Psoas muscle (tissue), 8 donors: ENCODE data around the gene HOXC10. TPM values are rescaled to one million over a fixed set of nuclear protein-coding genes. Genes with fewer than 3 reads are reported as not detected.

ENCODE experiments used
- ATAC-seq, 4 donors: fragments of 200-7000 bp; cut with Tn5 transposase; one replicate each; pipeline ENCODE4 v1.9.1; 2020; ENCODE audit warnings: moderate library complexity in 3 of 4, mild to moderate bottlenecking in 2 of 4
- DNase-seq, 2 donors: peaks; one replicate each; pipeline ENCODE4 v3.0.0-alpha.2; 2020
- H3K27ac ChIP-seq: fragments of 200-600 bp; one replicate; pipeline ENCODE4 v1.8.0; 2022
- H3K27me3 ChIP-seq, 3 donors: fragments of 200-600 bp in 1 of 3; one replicate each; pipeline versions ENCODE4 v1.6.1 to v1.8.0; 2013 to 2022; ENCODE audit warnings: low read length in 2 of 3, mild to moderate bottlenecking in 2 of 3, moderate library complexity in 1 of 3; ENCODE audit not compliant: insufficient read depth in 3 of 3
- H3K36me3 ChIP-seq, 2 donors: fragments of 200-600 bp in 1 of 2; one replicate each; pipeline versions ENCODE4 v1.6.1 to v1.8.0; 2013 to 2022; ENCODE audit warnings: low read depth in 1 of 2, mild to moderate bottlenecking in 1 of 2, moderate library complexity in 1 of 2; ENCODE audit not compliant: insufficient read depth in 1 of 2
- H3K4me1 ChIP-seq: fragments of 200-600 bp; one replicate; pipeline ENCODE4 v1.8.0; 2022
- H3K4me3 ChIP-seq: fragments of 200-600 bp; one replicate; pipeline ENCODE4 v1.8.0; 2022; ENCODE audit warnings: mild to moderate bottlenecking
- H3K9me3 ChIP-seq: fragments of 200-600 bp; one replicate; pipeline ENCODE4 v1.8.0; 2022
- WGBS, 3 donors: extraction: QIAGEN DNeasy Blood & Tissue Kit; methylation state at CpG; one replicate each; pipeline versions ENCODE4 v1.1.6 to v1.1.7; 2013; 5-methylcytosine and 5-hydroxymethylcytosine counted together
- intact Hi-C, 2 donors: fragments of 100-400 bp; cut with DNase I; formaldehyde crosslinking; loops; one replicate each; pipeline versions ENCODE4 v1.11.0 to v1.14.2; 2022
- polyA plus RNA-seq, 3 donors: library from polyadenylated mRNA; stranded (reverse); fragments of 200-250 nt; gene quantifications; one replicate each; pipeline ENCODE4 v1.2.3, GENCODE V29; 2013
- total RNA-seq, 4 donors: library from RNA; stranded (reverse); fragmentation: NEBNext Ultra II Directional in 2 of 4; extraction: Animal tissue kit (Norgen Biotek cat#: 25700) in 2 of 4; gene quantifications; one replicate each; pipeline versions ENCODE4 v1.2.1 to v1.2.4, GENCODE V29; 2021 to 2023
- TF ChIP-seq, protein P1 (sequence below): fragments of 200-600 bp; IDR thresholded peaks from one replicate; pipeline ENCODE4 v1.8.0; 2022; ENCODE audit warnings: antibody characterized with exemption
- donor health status: healthy with polysubstance abuse.
- donor health status: DM: no; HTN: no; CAD: no; lungs with moderate emphysema.
- donor health status: Bipolar disorder and iron deficiency.
- donor health status: healthy.
- donor health status: DM: yes; HTN: yes; CAD: no.
- donor health status: DM: no; HTN: no; CAD: no.
- donor health status: DM: no; HTN: no; CAD: no.
- donor health status: DM: yes; HTN: yes; CAD: no.

HOXC10 gene
- total and polyA plus RNA-seq, 7 donors, result 3.0 to 129 (median 62.0) TPM

DNA sequence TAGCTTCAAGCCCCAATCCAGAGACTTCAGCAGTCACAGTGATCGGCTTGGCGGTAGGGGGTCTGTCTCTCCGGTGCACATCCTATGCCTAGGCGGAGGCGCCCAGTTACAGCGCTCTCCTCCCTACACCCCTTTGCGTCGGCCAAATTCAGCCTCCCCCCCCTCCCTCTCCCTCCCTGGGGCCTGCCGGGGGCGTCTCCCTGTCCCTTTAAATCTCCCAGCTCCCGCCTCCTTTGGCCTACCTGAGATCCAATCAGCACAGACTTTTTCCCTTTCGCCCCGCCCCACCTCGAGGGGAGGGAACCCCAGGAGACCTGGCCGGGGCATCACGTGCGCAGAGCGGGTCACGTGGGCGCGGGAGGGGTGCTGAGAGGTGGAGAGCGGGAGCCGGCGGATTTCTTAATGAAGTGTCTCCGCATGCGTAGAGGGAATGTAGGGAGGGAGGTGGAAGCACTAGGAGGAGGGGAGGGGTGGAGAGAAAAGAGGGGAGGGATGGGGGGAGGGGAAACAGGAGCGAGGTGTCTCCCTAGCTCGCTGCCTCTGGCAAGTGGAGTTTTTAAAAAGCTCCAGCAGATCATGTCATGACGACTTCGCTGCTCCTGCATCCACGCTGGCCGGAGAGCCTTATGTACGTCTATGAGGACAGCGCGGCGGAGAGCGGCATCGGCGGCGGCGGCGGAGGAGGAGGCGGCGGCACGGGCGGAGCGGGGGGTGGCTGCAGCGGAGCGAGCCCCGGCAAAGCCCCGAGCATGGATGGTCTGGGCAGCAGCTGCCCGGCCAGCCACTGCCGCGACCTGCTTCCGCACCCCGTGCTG lies 46.4 kb upstream of the HOXC10 start, which contains the start of gene HOXC13:
TSS of gene HOXC13 (plus strand) at position 506 of the 815 bp plus-strand sequence. CDS start at position 582, 76 bp downstream.
- peak; percentile 90 to 100 (median 98) for ATAC-seq
- H3K4me3 ChIP-seq, result peak within 1 kb of the TSS; percentile 58

DNA sequence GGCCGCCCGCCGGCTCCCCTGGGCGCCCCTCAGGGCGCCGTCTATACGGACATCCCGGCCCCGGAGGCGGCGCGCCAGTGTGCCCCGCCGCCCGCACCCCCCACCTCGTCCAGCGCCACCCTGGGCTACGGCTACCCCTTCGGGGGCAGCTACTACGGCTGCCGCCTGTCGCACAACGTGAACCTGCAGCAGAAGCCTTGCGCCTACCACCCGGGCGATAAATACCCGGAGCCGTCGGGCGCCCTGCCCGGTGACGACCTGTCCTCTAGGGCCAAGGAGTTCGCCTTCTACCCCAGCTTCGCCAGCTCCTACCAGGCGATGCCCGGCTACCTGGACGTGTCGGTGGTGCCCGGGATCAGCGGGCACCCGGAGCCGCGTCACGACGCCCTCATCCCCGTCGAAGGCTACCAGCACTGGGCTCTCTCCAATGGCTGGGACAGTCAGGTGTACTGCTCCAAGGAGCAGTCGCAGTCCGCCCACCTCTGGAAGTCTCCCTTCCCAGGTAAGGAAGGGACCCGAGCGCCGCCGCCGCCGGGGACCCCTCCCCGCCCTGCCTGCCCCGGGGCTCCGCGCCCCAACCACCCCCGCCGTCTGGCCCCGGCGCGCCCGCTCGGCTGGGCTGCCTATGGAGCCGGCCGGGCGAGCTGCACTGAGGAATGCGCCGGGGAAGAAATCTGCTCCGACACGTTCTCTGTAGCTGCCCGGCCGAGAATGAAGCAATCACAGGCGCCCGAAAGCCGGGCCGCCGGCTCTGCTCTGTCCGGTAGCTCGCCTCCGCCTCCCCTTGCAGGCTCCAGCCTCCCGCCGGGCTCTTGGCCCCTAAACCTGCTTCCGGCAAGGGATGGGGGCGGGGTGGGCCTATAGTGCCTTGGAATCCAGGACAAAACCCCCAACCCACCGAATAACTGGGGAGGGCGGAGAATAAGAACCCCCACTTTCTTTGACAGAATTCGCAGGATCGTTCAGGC lies 45.5 kb upstream of the HOXC10 start:
- peaks cover 0 to 100% (median 56%) of the 10 kb centered on the region in 3 donors for H3K27me3 ChIP-seq
- peak overlapping the region; percentile 58 for H3K4me3 ChIP-seq
- DNase-seq, result peak in 1 of 2 donors; percentile 58
- intact Hi-C loops, result no loop called here
- TF ChIP-seq, protein P1, sequence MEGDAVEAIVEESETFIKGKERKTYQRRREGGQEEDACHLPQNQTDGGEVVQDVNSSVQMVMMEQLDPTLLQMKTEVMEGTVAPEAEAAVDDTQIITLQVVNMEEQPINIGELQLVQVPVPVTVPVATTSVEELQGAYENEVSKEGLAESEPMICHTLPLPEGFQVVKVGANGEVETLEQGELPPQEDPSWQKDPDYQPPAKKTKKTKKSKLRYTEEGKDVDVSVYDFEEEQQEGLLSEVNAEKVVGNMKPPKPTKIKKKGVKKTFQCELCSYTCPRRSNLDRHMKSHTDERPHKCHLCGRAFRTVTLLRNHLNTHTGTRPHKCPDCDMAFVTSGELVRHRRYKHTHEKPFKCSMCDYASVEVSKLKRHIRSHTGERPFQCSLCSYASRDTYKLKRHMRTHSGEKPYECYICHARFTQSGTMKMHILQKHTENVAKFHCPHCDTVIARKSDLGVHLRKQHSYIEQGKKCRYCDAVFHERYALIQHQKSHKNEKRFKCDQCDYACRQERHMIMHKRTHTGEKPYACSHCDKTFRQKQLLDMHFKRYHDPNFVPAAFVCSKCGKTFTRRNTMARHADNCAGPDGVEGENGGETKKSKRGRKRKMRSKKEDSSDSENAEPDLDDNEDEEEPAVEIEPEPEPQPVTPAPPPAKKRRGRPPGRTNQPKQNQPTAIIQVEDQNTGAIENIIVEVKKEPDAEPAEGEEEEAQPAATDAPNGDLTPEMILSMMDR, result no peak
- no peaks in the 10 kb centered on the region for H3K9me3 ChIP-seq
- H3K36me3 ChIP-seq, result no peaks in the 10 kb centered on the region
- H3K4me1 ChIP-seq, result peaks cover 9% of the 10 kb centered on the region
- ATAC-seq, result peak in 3 of 4 donors; percentile 31 to 47 (median 34)
- 4 to 6% (median 4%) methylated on average over 61 to 91 of the region's 91 CpGs for WGBS, 3 donors
- H3K27ac ChIP-seq, result no peak overlapping the region

More for the DNA sequence above, 46.4 kb upstream of the HOXC10 start, which contains the start of gene HOXC13:
- peaks cover 0 to 100% (median 56%) of the 10 kb centered on the region in 3 donors for H3K27me3 ChIP-seq
- TF ChIP-seq, protein P1, result no peak
- no peaks in the 10 kb centered on the region for H3K9me3 ChIP-seq
- intact Hi-C loops, result no loop called here
- no peaks in the 10 kb centered on the region for H3K36me3 ChIP-seq
- no peak within 1 kb of the TSS for H3K27ac ChIP-seq
- peak; percentile 72 to 93 for DNase-seq
- H3K4me1 ChIP-seq, result peaks cover 9% of the 10 kb centered on the region
- WGBS, 3 donors, result 1 to 4% (median 2%) methylated on average over 45 to 56 of the region's 56 CpGs

DNA sequence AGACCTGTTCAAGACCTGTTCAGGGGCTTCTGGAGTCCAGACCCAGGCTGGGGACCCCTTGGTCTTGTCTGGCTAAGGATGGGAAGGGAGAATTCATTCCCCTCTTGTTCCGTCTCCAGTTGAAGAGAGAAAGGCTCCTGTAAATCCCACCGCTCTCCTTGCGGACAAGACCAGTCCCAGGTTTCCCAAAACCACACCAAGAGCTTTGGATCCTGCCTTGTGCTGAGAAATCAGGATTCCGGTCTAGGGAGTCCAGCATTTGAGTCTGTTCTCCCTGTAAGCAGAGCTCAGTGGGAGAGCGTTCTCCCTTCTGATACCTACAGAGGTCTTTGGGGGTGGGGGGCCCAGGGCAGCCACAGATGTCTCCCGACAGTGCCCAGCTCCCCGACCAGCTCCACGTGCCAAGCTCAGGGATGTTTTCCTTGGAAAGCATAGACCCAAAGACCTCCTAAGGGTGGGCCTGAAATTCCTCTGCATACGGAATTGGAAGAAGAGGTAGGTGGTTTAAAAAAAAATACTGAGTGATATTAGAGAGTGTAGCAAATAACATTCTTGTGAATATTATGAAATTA lies 44.4 kb upstream of the HOXC10 start:
- intact Hi-C loops, result no loop called here
- WGBS, 3 donors, result 24 to 57% (median 48%) methylated on average over 9 of the region's 9 CpGs
- Histone ChIP-seq H3K27me3 (peaks cover 0 to 100% (median 57%) of the 10 kb centered on the region in 3 donors), H3K36me3 (no peaks in the 10 kb centered on the region), H3K4me3 (no peak overlapping the region), H3K4me1 (peaks cover 9% of the 10 kb centered on the region), H3K27ac (no peak overlapping the region), H3K9me3 (no peaks in the 10 kb centered on the region)
- ATAC-seq, result no peak
- TF ChIP-seq, protein P1, result no peak
- no peak for DNase-seq

DNA sequence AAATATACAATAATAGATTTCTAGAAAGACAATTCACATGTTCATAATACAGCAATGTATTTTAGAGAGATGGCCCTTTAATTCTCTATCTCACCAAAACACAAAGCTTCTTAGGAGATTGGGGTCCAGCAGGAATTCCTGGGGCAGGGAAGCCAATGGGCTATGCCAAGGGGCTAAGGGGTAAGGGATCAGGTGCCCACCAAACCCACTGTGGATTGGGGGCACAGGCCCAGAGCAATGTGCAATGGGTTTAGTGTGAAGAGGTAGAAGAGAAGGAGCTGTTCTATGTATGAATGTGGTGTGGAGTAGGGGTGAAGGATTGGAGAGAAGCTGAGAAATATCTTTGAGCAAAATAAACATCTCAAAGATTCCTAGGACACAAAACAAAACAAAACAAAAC lies 43.8 kb upstream of the HOXC10 start:
- H3K27ac ChIP-seq, result no peak overlapping the region
- H3K4me1 ChIP-seq, result peaks cover 9% of the 10 kb centered on the region
- ATAC-seq (no peak), DNase-seq (no peak)
- no peaks in the 10 kb centered on the region for H3K36me3 ChIP-seq
- intact Hi-C loops, result no loop called here
- no peaks in the 10 kb centered on the region for H3K9me3 ChIP-seq
- TF ChIP-seq, protein P1, result no peak
- H3K27me3 ChIP-seq, result peaks cover 0 to 100% (median 54%) of the 10 kb centered on the region in 3 donors
- no peak overlapping the region for H3K4me3 ChIP-seq
